Neuronal stem cell (in vitro differentiated cells): ENCODE measurements around the gene PICK1.

ENCODE experiments used
- DNase-seq: peaks from one replicate; pipeline ENCODE4 v3.0.0-alpha.2; 2013; ENCODE audit warnings: low spot score
- H2AFZ ChIP-seq: one replicate; pipeline ENCODE4 v1.6.1; 2013; ENCODE audit warnings: mild to moderate bottlenecking, low read length, inconsistent platforms
- H2AK5ac ChIP-seq: 2 replicates; pipeline ENCODE4 v1.6.1; 2013; ENCODE audit warnings: low read depth, mild to moderate bottlenecking, inconsistent platforms, low read length, moderate library complexity, mixed read lengths
- H2BK120ac ChIP-seq: 2 replicates; pipeline ENCODE4 v1.6.1; 2013; ENCODE audit warnings: low read depth, mild to moderate bottlenecking, inconsistent platforms, low read length, moderate library complexity, mixed read lengths
- H2BK12ac ChIP-seq: one replicate; pipeline ENCODE4 v1.6.1; 2013; ENCODE audit warnings: low read length, inconsistent platforms
- H2BK15ac ChIP-seq: 2 replicates; pipeline ENCODE4 v1.6.1; 2013; ENCODE audit warnings: mild to moderate bottlenecking, low read length, inconsistent platforms, mixed read lengths
- H2BK5ac ChIP-seq: one replicate; pipeline ENCODE4 v1.6.1; 2013; ENCODE audit warnings: inconsistent platforms, mild to moderate bottlenecking, low read length, moderate library complexity
- H3K14ac ChIP-seq: one replicate; pipeline ENCODE4 v1.6.1; 2013; ENCODE audit warnings: low read length, inconsistent platforms
- H3K18ac ChIP-seq: 2 replicates; pipeline ENCODE4 v1.6.1; 2013; ENCODE audit warnings: low read length, inconsistent platforms
- H3K23ac ChIP-seq: 2 replicates; pipeline ENCODE4 v1.6.1; 2013; ENCODE audit warnings: low read depth, mild to moderate bottlenecking, mixed read lengths, low read length, inconsistent platforms; ENCODE audit not compliant: poor library complexity
- H3K27ac ChIP-seq: replicated peaks from 3 replicates; pipeline ENCODE4 v1.5.1; 2013; ENCODE audit warnings: low read length, inconsistent platforms
- H3K27me3 ChIP-seq, 3 experiments: 2 replicates each; pipeline ENCODE4 v1.6.1; 2013; ENCODE audit warnings: low read length in 3 of 3, mild to moderate bottlenecking in 2 of 3, inconsistent platforms in 1 of 3, low read depth in 1 of 3, mixed read lengths in 1 of 3, moderate library complexity in 1 of 3; ENCODE audit not compliant: control insufficient read depth in 3 of 3, insufficient read depth in 3 of 3
- H3K36me3 ChIP-seq, 2 donors: replicated peaks in 1 of 2; 2 replicates each; pipeline ENCODE4 v1.6.1; 2013; ENCODE audit warnings: low read length in 2 of 2; ENCODE audit not compliant: control insufficient read depth in 2 of 2, insufficient read depth in 2 of 2
- H3K4ac ChIP-seq: 2 replicates; pipeline ENCODE4 v1.6.1; 2013; ENCODE audit warnings: inconsistent platforms, mild to moderate bottlenecking, low read length, moderate library complexity
- H3K4me1 ChIP-seq, 2 donors: 1 replicate in 1 of 2; 2 replicates in 1 of 2; pipeline ENCODE4 v1.6.1; 2013; ENCODE audit warnings: low read length in 2 of 2, low read depth in 1 of 2; ENCODE audit not compliant: control insufficient read depth in 2 of 2, insufficient read depth in 1 of 2
- H3K4me2 ChIP-seq: one replicate; pipeline ENCODE4 v1.6.1; 2013; ENCODE audit warnings: mild to moderate bottlenecking, low read length, inconsistent platforms; ENCODE audit not compliant: insufficient read depth, poor library complexity, severe bottlenecking
- H3K4me3 ChIP-seq, 2 donors: 2 replicates each; pipeline ENCODE4 v1.5.1; 2013; ENCODE audit warnings: low read length in 2 of 2, mild to moderate bottlenecking in 2 of 2, inconsistent platforms in 1 of 2, moderate library complexity in 1 of 2
- H3K79me1 ChIP-seq: one replicate; pipeline ENCODE4 v1.6.1; 2013; ENCODE audit warnings: low read depth, mild to moderate bottlenecking, inconsistent platforms, low read length, moderate library complexity
- H3K9ac ChIP-seq: one replicate; pipeline ENCODE4 v1.6.1; 2013; ENCODE audit warnings: mild to moderate bottlenecking, low read depth, low read length, inconsistent platforms; ENCODE audit not compliant: poor library complexity
- H3K9me3 ChIP-seq, 2 donors: replicated peaks in 1 of 2; 2 replicates each; pipeline versions ENCODE3 to v1.6.1; 2013; ENCODE audit warnings: low read length in 2 of 2, mild to moderate bottlenecking in 2 of 2, inconsistent platforms in 1 of 2, low read depth in 1 of 2, mixed read lengths in 1 of 2, moderate library complexity in 1 of 2; ENCODE audit not compliant: control insufficient read depth in 2 of 2, insufficient read depth in 1 of 2
- H4K8ac ChIP-seq: one replicate; pipeline ENCODE4 v1.6.1; 2013; ENCODE audit warnings: low read depth, mild to moderate bottlenecking, inconsistent platforms, low read length, moderate library complexity
- H4K91ac ChIP-seq: one replicate; pipeline ENCODE4 v1.6.1; 2013; ENCODE audit warnings: low read length, low read depth, mild to moderate bottlenecking, inconsistent platforms; ENCODE audit not compliant: poor library complexity
- WGBS, 2 donors: extraction: QIAGEN DNeasy Blood & Tissue Kit; methylation state at CpG; one replicate each; pipeline ENCODE4 v1.1.7; 2013; ENCODE audit warnings: missing lambda C conversion rate in 2 of 2, mixed read lengths in 1 of 2; ENCODE audit not compliant: insufficient read length in 2 of 2, insufficient replicate concordance in 1 of 2; ENCODE audit errors: extremely low coverage in 2 of 2; 5-methylcytosine and 5-hydroxymethylcytosine counted together

PICK1 gene

GRCh38 chr22:38028344-38029130 lies 28.7 kb upstream of the PICK1 start:
- Histone ChIP-seq H4K91ac (no peak overlapping the region), H2BK5ac (no peak overlapping the region), H2AFZ (no peak overlapping the region), H3K18ac (no peak overlapping the region), H3K27ac (no peak overlapping the region), H2BK15ac (peak overlapping the region; percentile 22), H4K8ac (no peak overlapping the region), H3K14ac (peak overlapping the region; percentile 12), H2BK120ac (no peak overlapping the region), H2AK5ac (peak overlapping the region; percentile 84), H3K79me1 (no peaks in the 10 kb centered on the region), H3K4me3 (no peak overlapping the region), H3K36me3 (no peaks in the 10 kb centered on the region), H3K9me3 (no peaks in the 10 kb centered on the region), H3K4me2 (no peak overlapping the region), H3K4ac (no peak overlapping the region), H3K23ac (no peak overlapping the region), H3K4me1 (peaks cover 34% of the 10 kb centered on the region in 2 donors), H3K27me3 (no peaks in the 10 kb centered on the region), H2BK12ac (no peak overlapping the region), H3K9ac (no peak overlapping the region)
- DNase-seq = no peak
- no CpG with 5 or more reads among the region's 15 CpGs for WGBS, 2 donors

DNA sequence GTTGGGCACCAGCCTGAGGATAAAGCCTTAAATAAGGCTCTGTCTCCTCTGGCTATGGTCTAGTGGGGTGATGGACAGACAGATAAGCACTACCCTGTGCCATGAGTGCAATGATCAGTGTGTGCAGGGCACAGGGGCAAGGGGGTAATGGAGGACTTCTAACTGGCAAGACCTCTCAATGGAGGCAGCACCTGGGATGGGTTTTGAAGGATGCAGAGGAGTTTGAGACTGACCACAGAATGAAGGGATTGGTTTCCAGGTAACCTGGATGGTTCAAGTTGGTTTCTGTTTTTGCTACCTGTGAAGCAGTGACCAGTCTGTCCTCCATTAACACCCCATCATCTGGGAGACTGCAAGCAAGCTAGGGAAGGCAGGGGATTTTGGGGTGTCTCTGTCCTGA lies 27.8 kb upstream of the PICK1 start:
- Histone ChIP-seq H3K23ac (no peak overlapping the region), H3K27ac (no peak overlapping the region), H2BK5ac (no peak overlapping the region), H2BK12ac (no peak overlapping the region), H4K8ac (no peak overlapping the region), H2BK120ac (no peak overlapping the region), H3K18ac (no peak overlapping the region), H3K4me3 (no peak overlapping the region), H3K27me3 (no peaks in the 10 kb centered on the region), H3K14ac (no peak overlapping the region), H3K4me1 (peaks cover 42% of the 10 kb centered on the region in 2 donors), H3K36me3 (no peaks in the 10 kb centered on the region), H2BK15ac (no peak overlapping the region), H3K79me1 (no peaks in the 10 kb centered on the region), H3K4ac (no peak overlapping the region), H4K91ac (no peak overlapping the region), H2AFZ (no peak overlapping the region), H2AK5ac (peak overlapping the region; percentile 5), H3K9me3 (no peaks in the 10 kb centered on the region), H3K4me2 (no peak overlapping the region), H3K9ac (no peak overlapping the region)
- DNase-seq = no peak

DNA sequence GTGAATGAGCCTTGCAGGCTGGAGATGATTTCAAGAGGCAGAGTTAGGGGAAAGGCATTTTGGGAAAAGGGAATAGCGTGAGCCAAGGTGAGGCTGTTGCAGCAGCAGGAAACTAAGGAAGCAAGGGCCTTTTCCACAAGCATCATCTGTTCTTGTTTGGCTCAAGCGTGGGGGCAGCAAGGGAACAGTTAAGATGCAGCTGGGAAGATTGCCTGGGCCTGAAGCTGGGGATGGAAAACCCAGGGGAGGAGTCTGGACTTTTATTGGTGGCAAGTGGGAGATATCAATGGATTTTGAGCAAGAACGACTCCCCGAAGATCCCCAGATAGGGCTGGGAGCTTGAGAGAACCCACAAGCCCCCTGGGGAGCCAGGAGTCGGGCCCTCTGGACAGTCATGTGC lies 27.3 kb upstream of the PICK1 start:
- Histone ChIP-seq H3K27me3 (no peaks in the 10 kb centered on the region), H3K4me2 (no peak overlapping the region), H2BK120ac (no peak overlapping the region), H2AFZ (no peak overlapping the region), H4K8ac (no peak overlapping the region), H3K36me3 (no peaks in the 10 kb centered on the region), H3K14ac (no peak overlapping the region), H2BK5ac (no peak overlapping the region), H3K27ac (no peak overlapping the region), H3K4ac (no peak overlapping the region), H4K91ac (no peak overlapping the region), H3K18ac (no peak overlapping the region), H3K4me1 (peaks cover 46 to 47% of the 10 kb centered on the region in 2 donors), H2BK15ac (peak overlapping the region; percentile 47), H3K9me3 (no peaks in the 10 kb centered on the region), H3K4me3 (no peak overlapping the region), H3K23ac (no peak overlapping the region), H3K9ac (no peak overlapping the region), H2AK5ac (peak overlapping the region; percentile 38), H3K79me1 (no peaks in the 10 kb centered on the region), H2BK12ac (no peak overlapping the region)
- WGBS, 2 donors = no CpG with 5 or more reads among the region's 5 CpGs
- no peak for DNase-seq

GRCh38 chr22:38030311-38031133 lies 26.7 kb upstream of the PICK1 start:
- no peak overlapping the region for H3K4me3 ChIP-seq
- no peak overlapping the region for H2BK5ac ChIP-seq
- H4K91ac ChIP-seq = no peak overlapping the region
- no peak for DNase-seq
- peak overlapping the region; percentile 51 for H2BK12ac ChIP-seq
- H3K4ac ChIP-seq = no peak overlapping the region
- H3K9me3 ChIP-seq = no peaks in the 10 kb centered on the region
- H3K14ac ChIP-seq = peak overlapping the region; percentile 39
- no peak overlapping the region for H3K23ac ChIP-seq
- no peak overlapping the region for H3K27ac ChIP-seq
- no peak overlapping the region for H3K9ac ChIP-seq
- no peak overlapping the region for H3K4me2 ChIP-seq
- H3K4me1 ChIP-seq = peaks cover 51% of the 10 kb centered on the region in 2 donors
- H4K8ac ChIP-seq = peak overlapping the region; percentile 33
- peak overlapping the region; percentile 38 for H2AK5ac ChIP-seq
- H3K27me3 ChIP-seq = no peaks in the 10 kb centered on the region
- peak overlapping the region; percentile 86 for H3K18ac ChIP-seq
- peak overlapping the region; percentile 47 for H2BK15ac ChIP-seq
- H3K79me1 ChIP-seq = no peaks in the 10 kb centered on the region
- WGBS, 2 donors = no CpG with 5 or more reads among the region's 16 CpGs
- H2AFZ ChIP-seq = peak overlapping the region; percentile 32
- no peaks in the 10 kb centered on the region for H3K36me3 ChIP-seq
- peak overlapping the region; percentile 6 for H2BK120ac ChIP-seq
